SK-N-SH treated with all-trans-retinoic acid at 6 μM for 48 hours (cell line): ENCODE data around the gene SMIM5.

Experiments used
- ATAC-seq: fragments of 200-7000 bp; cut with Tn5 transposase; 3 replicates; pipeline ENCODE4 v1.9.1; 2020; ENCODE audit warnings: mild to moderate bottlenecking, moderate library complexity
- ARNTL ChIP-seq: fragments of 450-650 bp; formaldehyde crosslinking; IDR thresholded peaks from 2 replicates; pipeline ENCODE4 v1.5.0; 2020; ENCODE audit warnings: low read depth, mild to moderate bottlenecking, moderate library complexity, borderline replicate concordance
- BACH2 ChIP-seq: fragments of 250-450 bp; sonication (Bioruptor Pico); IDR thresholded peaks from 2 replicates; pipeline ENCODE4 v1.9.0; 2021; ENCODE audit warnings: mild to moderate bottlenecking, borderline replicate concordance
- CREB5 ChIP-seq: fragments of 250-450 bp; sonication (Bioruptor Pico); IDR thresholded peaks from 2 replicates; pipeline ENCODE4 v1.5.1; 2020; ENCODE audit warnings: low read depth, mild to moderate bottlenecking, moderate library complexity
- CSDC2 ChIP-seq: fragments of 250-450 bp; sonication (Bioruptor Pico); IDR thresholded peaks from 2 replicates; pipeline ENCODE4 v1.5.0; 2020; ENCODE audit warnings: mild to moderate bottlenecking, moderate library complexity
- CSRNP3 ChIP-seq: fragments of 250-450 bp; sonication (Bioruptor Pico); IDR thresholded peaks from 2 replicates; pipeline ENCODE4 v1.5.1; 2021; ENCODE audit warnings: mild to moderate bottlenecking, moderate library complexity
- ESRRG ChIP-seq: fragments of 250-450 bp; sonication (Bioruptor Pico); IDR thresholded peaks from 2 replicates; pipeline ENCODE4 v1.6.1; 2021; ENCODE audit warnings: mild to moderate bottlenecking
- GLIS3 ChIP-seq: fragments of 250-450 bp; sonication (Bioruptor Pico); IDR thresholded peaks from 2 replicates; pipeline ENCODE4 v1.5.0; 2020; ENCODE audit warnings: mild to moderate bottlenecking, moderate library complexity
- ISL1 ChIP-seq: fragments of 250-450 bp; sonication (Bioruptor Pico); IDR thresholded peaks from 2 replicates; pipeline ENCODE4 v2.1.2; 2022; ENCODE audit warnings: mild to moderate bottlenecking, moderate library complexity
- OSR1 ChIP-seq: fragments of 250-450 bp; sonication (Bioruptor Pico); IDR thresholded peaks from 2 replicates; pipeline ENCODE4 v1.8.0; 2022; ENCODE audit warnings: moderate library complexity, mild to moderate bottlenecking, inconsistent platforms
- PATZ1 ChIP-seq: fragments of 250-450 bp; sonication (Bioruptor Pico); IDR thresholded peaks from 2 replicates; pipeline ENCODE4 v1.8.0; 2020; ENCODE audit warnings: mild to moderate bottlenecking, moderate library complexity, borderline replicate concordance
- PPARA ChIP-seq: fragments of 250-450 bp; sonication (Bioruptor Pico); IDR thresholded peaks from 2 replicates; pipeline ENCODE4 v1.5.0; 2020; ENCODE audit warnings: mild to moderate bottlenecking, borderline replicate concordance
- RARB ChIP-seq: fragments of 250-450 bp; sonication (Bioruptor Pico); IDR thresholded peaks from 2 replicates; pipeline ENCODE4 v1.8.0; 2021; ENCODE audit warnings: mild to moderate bottlenecking, moderate library complexity
- SNAI2 ChIP-seq: fragments of 250-450 bp; sonication (Bioruptor Pico); IDR thresholded peaks from 2 replicates; pipeline ENCODE4 v1.5.0; 2020; ENCODE audit warnings: mild to moderate bottlenecking, moderate library complexity
- TOX ChIP-seq: fragments of 250-450 bp; sonication (Bioruptor Pico); IDR thresholded peaks from 2 replicates; pipeline ENCODE4 v1.8.0; 2021; ENCODE audit warnings: mild to moderate bottlenecking, moderate library complexity, borderline replicate concordance
- TSHZ2 ChIP-seq: fragments of 250-450 bp; sonication (Bioruptor Pico); IDR thresholded peaks from 2 replicates; pipeline ENCODE4 v1.5.0; 2020; ENCODE audit warnings: mild to moderate bottlenecking, moderate library complexity
- ZC3H10 ChIP-seq: fragments of 250-450 bp; sonication (Bioruptor Pico); IDR thresholded peaks from 2 replicates; pipeline ENCODE4 v1.5.1; 2021; ENCODE audit warnings: mild to moderate bottlenecking, moderate library complexity
- ZFP3 ChIP-seq: fragments of 250-450 bp; sonication (Bioruptor Pico); IDR thresholded peaks from 2 replicates; pipeline ENCODE4 v1.5.0; 2020; ENCODE audit warnings: mild to moderate bottlenecking, moderate library complexity
- ZFP30 ChIP-seq: fragments of 450-650 bp; formaldehyde crosslinking; IDR thresholded peaks from 2 replicates; pipeline ENCODE4 v1.5.0; 2022; ENCODE audit warnings: mild to moderate bottlenecking, moderate library complexity
- ZNF565 ChIP-seq: fragments of 450-650 bp; formaldehyde crosslinking; conservative IDR thresholded peaks from 2 replicates; pipeline ENCODE4 v1.5.0; 2020; ENCODE audit warnings: low read depth, mild to moderate bottlenecking, moderate library complexity
- ZNF70 ChIP-seq: fragments of 450-650 bp; formaldehyde crosslinking; IDR thresholded peaks from 2 replicates; pipeline ENCODE4 v1.5.0; 2020; ENCODE audit warnings: mild to moderate bottlenecking, moderate library complexity
- ZNF8 ChIP-seq: fragments of 450-650 bp; formaldehyde crosslinking; IDR thresholded peaks from 2 replicates; pipeline ENCODE4 v1.5.0; 2020; ENCODE audit warnings: mild to moderate bottlenecking, moderate library complexity

The SMIM5 gene

GRCh38 chr17:75601057-75601987 is 31.9 kb upstream of the SMIM5 start:
- TF ChIP-seq CSDC2 (CRISPR knock-in tag), result no peak
- ATAC-seq, result peak; percentile 81

- peak; percentile 7 for ATAC-seq
- TF ChIP-seq GLIS3, result no peak
- no peak for TF ChIP-seq CREB5 (CRISPR knock-in tag)
- no peak for TF ChIP-seq ZC3H10 (CRISPR knock-in tag)
- TF ChIP-seq ESRRG, result no peak
- no peak for TF ChIP-seq PATZ1 (CRISPR knock-in tag)
- no peak for TF ChIP-seq RARB (CRISPR knock-in tag)
- TF ChIP-seq TOX, result no peak
- TF ChIP-seq ZNF565 (CRISPR knock-in tag), result no peak
- TF ChIP-seq ISL1, result no peak
- TF ChIP-seq BACH2, result no peak
- TF ChIP-seq OSR1 (CRISPR knock-in tag), result no peak
- no peak for TF ChIP-seq TSHZ2 (CRISPR knock-in tag)
- no peak for TF ChIP-seq ARNTL (CRISPR knock-in tag)
- no peak for TF ChIP-seq ZNF8 (CRISPR knock-in tag)
- no peak for TF ChIP-seq PPARA
- TF ChIP-seq, all 23 proteins: peak for 0
Measured at GRCh38 chr17:75602644-75603043, 30.6 kb upstream of the SMIM5 start.

GRCh38 chr17:75603123-75603522 is 30.1 kb upstream of the SMIM5 start:
- ATAC-seq, result no peak
- TF ChIP-seq CSRNP3, result no peak
- no peak for TF ChIP-seq RARB (CRISPR knock-in tag)
- no peak for TF ChIP-seq ARNTL (CRISPR knock-in tag)
- TF ChIP-seq ZFP3 (CRISPR knock-in tag), result no peak
- TF ChIP-seq ZNF70, result no peak
- TF ChIP-seq ZNF8 (CRISPR knock-in tag), result no peak
- TF ChIP-seq ZC3H10 (CRISPR knock-in tag), result no peak
- no peak for TF ChIP-seq SNAI2
- no peak for TF ChIP-seq ZFP30 (CRISPR knock-in tag)
- TF ChIP-seq ESRRG, result no peak
- TF ChIP-seq ISL1, result no peak
- no peak for TF ChIP-seq PPARA
- no peak for TF ChIP-seq CSDC2 (CRISPR knock-in tag)
- TF ChIP-seq GLIS3, result no peak

GRCh38 chr17:75604034-75604695 is 29.1 kb upstream of the SMIM5 start:
- no peak; the same call in 2 of the 3 replicates for ATAC-seq
- no peak for TF ChIP-seq CSRNP3
- no peak for TF ChIP-seq ZNF70
- no peak for TF ChIP-seq GLIS3
- TF ChIP-seq SNAI2, result no peak
- TF ChIP-seq ISL1, result no peak
- no peak for TF ChIP-seq PATZ1 (CRISPR knock-in tag)
- TF ChIP-seq ZFP30 (CRISPR knock-in tag), result no peak
- TF ChIP-seq ARNTL (CRISPR knock-in tag), result no peak
- no peak for TF ChIP-seq CSDC2 (CRISPR knock-in tag)
